HG02759 (cell line): ENCODE results near the gene NAV3.

Source experiments
- ATAC-seq: cut with Tn5 transposase; IDR thresholded peaks from one replicate; pipeline ENCODE4 v1.9.1; 2021; ENCODE audit warnings: mild to moderate bottlenecking, moderate library complexity; ENCODE audit not compliant: unreplicated experiment

The NAV3 gene

DNA sequence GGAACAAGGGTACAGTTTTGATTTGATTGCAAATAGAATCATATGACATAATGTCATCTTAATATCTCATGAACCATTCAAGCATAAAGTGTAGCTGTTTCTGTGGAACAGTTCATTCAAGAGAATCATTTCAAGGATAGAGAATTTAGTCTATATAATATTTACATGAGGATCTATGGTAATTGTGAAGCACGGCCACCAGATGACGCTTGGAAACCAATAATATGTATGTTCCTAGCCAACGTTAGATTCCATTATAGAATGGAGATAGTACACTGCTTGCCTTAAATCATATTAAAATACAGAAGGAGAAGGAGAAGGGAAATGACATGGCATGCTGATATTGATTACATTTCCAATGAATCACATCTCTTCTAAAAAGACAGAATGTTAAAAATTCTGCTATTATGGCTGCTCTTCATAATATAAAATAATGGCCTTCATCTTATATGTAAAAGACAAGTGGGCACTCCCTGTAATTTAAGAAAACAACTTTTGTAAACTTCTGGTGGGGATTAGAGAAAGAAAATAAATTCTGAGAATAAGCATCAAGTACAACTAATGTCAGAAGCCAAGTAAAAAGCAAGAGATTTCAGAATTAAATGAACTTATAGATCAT is 351.0 kb downstream of the NAV3 start:
- no peak for ATAC-seq

DNA sequence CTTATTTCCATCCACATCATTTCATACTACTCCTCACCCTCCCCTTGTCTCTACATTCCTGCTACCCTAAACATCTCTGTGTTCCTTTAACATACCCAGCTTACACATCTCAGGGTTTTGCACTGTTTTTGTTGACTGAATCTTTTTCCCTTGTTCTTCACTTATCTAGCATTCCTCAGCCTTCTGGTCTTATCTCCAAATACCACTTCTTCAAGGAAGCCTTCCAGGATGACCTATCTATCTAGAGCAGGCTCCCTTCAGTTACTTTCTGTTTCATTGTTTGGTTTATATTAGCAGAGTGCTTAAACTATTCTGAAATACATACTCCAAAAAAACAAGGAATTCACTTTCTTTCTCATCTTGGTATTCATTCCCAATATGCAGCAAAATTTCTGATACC is 353.1 kb downstream of the NAV3 start:
- no peak for ATAC-seq

GRCh38 chr12:78185109-78185508 is 354.4 kb downstream of the NAV3 start:
- no peak for ATAC-seq

- no peak for ATAC-seq
These were observed 355.0 kb downstream of the NAV3 start for GRCh38 chr12:78185651-78186050.

DNA sequence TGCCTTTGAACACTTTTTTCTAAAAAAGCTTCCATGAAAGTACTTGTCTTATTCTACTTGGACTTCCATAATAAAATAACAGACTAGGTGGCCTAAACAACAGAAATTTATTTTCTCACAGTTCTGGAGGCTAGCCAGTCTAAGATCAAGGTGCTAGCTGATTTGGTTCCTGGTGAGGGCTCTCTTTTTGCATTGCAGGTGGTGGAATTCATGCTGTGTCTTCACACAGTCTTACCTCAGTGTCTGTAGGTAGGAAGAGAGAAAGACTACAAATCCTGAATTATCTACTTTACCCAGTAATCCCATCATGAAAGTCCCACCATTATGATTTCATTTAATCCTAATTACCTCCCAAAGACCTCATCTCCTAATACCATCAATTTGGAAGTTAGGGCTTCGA is 356.0 kb downstream of the NAV3 start:
- ATAC-seq: no peak

- no peak for ATAC-seq
These were observed 357.0 kb downstream of the NAV3 start for GRCh38 chr12:78187741-78188140.

DNA sequence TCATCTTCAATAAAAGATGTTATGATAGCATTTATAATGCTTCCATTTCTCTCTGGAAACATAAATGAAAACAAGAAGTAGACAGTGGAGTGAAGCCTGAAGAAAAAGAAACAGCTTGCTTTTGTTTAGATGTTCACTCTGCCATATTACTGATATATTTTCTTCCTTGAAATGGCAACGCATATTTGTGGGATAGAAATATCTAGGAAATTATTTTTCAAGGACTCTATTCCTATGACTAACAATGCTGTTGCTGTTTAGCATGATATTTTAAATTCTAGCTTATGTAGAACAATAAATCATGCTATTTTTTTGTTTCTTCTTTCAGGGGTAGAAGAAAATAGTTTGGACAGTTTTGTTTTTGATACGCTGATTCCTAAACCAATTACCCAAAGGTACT is 359.0 kb downstream of the NAV3 start:
- no peak for ATAC-seq

DNA sequence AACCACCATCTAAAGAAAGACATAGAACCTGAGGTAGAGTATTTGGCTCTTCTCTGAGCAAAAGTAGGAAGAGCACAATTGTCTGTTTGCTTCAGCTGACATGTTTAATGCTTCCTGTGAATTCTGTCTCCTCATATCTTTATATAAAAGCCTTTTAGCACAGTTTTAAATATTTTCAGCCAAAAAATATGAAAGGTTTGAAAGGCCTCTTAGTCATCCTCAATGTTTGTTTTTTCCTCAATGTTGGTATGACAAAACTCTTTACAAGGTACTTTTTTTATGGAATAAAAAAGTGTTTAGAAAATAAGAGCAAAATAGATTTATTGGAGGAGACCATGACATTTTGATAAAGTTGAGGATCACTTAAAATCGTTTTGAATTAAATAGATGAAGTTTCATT is 360.9 kb downstream of the NAV3 start:
- ATAC-seq: no peak

DNA sequence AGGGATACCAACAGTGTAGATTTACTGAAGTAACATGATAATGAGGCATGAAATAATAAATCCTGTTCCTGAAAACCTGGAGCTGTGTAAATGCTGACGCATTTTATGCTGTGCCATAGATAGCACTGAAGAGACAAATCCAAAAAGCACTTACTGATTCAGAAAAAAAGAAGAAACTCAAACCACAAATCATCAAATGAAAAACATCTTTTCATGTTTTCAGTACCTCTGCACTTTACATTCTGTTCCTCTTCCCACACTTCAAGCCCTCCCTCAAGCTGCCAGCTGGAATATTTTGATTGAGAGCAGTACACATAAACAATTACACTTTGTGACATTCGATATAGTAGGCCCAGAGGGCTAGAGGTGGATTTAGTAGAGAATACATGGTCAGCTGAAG is 362.3 kb downstream of the NAV3 start:
- ATAC-seq: no peak

DNA sequence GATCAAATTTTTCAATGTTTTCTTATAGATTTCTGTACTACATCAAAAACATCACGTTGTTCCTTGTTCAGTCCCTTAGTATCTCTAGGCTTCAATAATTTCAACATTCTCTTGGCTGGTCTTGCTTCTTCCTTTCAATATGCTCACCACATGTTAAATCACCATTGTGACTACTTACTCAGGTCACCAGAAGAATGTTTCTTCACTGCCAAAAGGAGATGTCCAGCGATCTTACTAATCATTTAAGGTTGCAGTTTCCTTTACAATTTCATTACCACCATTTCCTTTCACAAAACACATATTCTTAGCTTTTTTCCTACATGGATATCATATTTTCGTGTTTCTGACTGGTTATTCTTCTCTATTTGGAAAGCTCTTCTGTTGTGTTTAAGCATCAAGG is 363.8 kb downstream of the NAV3 start:
- ATAC-seq: no peak

GRCh38 chr12:78198896-78199295 is 368.2 kb downstream of the NAV3 start:
- ATAC-seq: no peak

DNA sequence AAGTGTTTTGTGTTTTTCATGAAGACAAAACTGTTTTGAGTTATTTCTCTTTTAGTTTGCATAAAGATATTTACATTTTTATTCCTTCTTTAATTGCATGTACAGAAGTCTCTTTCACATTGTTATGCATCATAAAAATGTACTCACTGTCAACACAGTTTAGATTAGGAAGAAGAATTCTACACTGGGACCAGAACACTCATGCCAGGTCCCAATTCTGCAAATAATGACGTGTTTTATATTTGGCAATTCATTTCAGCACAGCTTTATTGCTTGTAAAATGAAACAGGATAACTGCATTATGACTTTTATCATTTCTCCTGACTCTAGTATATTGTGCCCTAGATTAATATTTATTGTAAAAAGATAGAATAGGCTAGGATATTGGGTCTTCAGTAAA is 369.2 kb downstream of the NAV3 start:
- ATAC-seq: no peak

DNA sequence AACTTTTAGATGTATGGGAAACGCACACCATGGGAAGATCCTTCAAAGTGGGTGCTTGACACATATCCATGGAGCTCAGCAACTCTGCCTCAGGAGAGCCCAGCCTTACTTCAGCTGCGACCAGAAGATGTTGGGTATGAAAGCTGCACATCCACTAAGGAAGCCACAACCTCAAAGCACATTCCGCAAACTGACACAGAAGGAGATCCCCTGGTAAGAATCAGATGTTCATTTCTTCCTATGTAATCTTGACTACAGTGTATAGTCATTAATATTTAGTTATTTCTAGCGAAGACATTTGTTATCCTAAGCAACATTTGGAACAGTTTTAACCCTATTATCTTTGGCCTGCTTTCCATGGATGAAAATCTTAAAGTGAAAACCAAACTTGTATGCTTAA is 374.2 kb downstream of the NAV3 start:
- no peak for ATAC-seq

DNA sequence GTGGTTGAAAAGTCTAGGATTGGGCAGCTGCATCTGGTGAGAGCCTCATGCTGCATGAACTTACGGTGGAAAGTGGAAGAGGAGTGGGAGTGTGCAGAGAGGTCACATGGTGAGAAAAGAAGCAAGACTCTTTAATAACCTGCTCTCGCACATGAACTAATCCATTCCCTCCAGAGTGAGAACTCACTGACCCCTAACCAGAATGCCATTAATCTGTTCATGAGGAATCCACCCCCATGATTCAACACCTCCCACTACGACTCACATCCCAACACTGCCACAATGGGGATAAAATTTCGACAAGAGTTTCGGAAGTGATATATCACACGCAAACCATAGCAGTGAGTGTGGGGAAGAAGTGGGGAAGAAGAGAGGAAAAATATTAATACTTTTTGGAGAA is 377.4 kb downstream of the NAV3 start:
- no peak for ATAC-seq

GRCh38 chr12:78209846-78210505 is 379.3 kb downstream of the NAV3 start:
- ATAC-seq: no peak

GRCh38 chr12:78210506-78210860 is 379.8 kb downstream of the NAV3 start:
- ATAC-seq: no peak

DNA sequence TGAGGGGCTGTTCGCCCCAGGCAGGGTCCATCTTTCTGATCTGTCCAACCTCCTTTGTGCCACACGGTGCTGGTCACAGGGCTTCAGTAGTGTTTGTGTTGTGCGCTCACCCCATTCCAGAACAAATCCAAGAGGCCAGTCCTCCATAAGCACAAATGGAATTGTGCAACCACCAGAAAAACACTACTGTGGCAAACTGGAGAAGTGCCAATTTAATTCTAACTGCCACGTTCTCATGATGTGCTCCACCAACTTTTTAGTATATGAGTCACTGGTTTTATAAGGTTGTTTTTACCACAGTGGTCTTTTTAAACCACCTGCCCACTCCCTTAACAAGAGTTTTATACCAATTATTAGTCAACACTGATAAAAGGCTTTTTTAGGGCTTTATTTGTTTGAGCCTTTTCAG is 380.2 kb downstream of the NAV3 start:
- no peak for ATAC-seq

DNA sequence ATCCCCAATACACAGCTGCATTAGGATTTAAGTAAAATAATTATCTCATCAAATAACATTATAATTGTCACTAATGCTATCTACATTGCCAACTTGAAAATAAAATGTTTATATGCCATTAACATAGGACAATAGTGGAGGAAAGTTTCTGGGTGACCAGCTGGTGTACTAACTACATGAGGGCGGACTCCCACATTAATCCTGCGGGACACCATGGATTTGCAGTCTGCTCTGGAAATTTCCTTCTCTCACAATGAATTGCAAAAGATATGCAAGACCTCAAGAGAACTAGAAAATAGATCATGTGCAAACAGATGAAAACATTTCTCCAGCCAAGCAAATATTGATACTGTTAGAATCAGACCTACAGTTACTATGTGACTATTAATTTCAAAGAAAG is 390.1 kb downstream of the NAV3 start:
- no peak for ATAC-seq

- no peak for ATAC-seq
These were observed 393.5 kb downstream of the NAV3 start for GRCh38 chr12:78224154-78224553.

GRCh38 chr12:78226763-78227162 is 396.1 kb downstream of the NAV3 start:
- no peak for ATAC-seq

GRCh38 chr12:78229591-78230101 is 399.0 kb downstream of the NAV3 start:
- ATAC-seq: peak; percentile 99

- no peak for ATAC-seq
These were observed 402.1 kb downstream of the NAV3 start for GRCh38 chr12:78232756-78233155.

DNA sequence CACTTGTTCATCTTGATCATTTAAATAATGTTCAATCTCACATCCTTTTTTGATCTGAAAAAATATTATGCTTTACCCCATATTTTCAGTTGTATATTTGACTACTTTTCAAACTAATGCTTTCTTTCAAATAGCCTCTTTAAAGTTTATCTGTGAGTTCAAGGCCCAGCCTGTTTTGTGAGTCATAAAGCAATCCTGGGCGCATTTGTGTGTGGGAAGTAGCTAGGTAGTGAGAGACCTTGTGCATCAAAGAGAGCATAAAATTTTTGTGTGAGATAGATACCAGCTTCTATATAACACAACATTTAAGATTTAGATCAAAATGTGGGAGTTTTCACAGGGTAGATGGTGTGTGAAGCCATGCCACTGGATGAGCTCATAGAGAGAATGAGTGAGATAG is 405.6 kb downstream of the NAV3 start:
- ATAC-seq: no peak
